Adrenal gland (tissue), 12 donors: ENCODE data around the gene CAPN15. TPM values are rescaled to one million over a fixed set of nuclear protein-coding genes. Genes with fewer than 3 reads are reported as not detected.

ENCODE experiments used
- DNase-seq, 7 donors: peaks; one replicate each; pipeline ENCODE4 v3.0.0-alpha.2; 2019 to 2020
- H3K27ac ChIP-seq, 5 donors: fragments of 200-600 bp; sonication (generic) in 4 of 5; 1 replicate in 3 of 5; 2 replicates in 2 of 5; pipeline versions ENCODE4 v1.5.1 to v1.8.0; 2016 to 2020; ENCODE audit warnings: mild to moderate bottlenecking in 1 of 5
- H3K27me3 ChIP-seq: fragments of 200-600 bp; 2 replicates; pipeline ENCODE4 v1.8.0; 2021
- H3K36me3 ChIP-seq, 2 donors: fragments of 200-600 bp; replicated peaks in 1 of 2; 1 replicate in 1 of 2; 2 replicates in 1 of 2; pipeline versions ENCODE4 v1.5.1 to v1.8.0; 2018 to 2022
- H3K4me1 ChIP-seq, 2 donors: fragments of 200-600 bp; replicated peaks in 1 of 2; 1 replicate in 1 of 2; 2 replicates in 1 of 2; pipeline versions ENCODE4 v1.5.1 to v1.8.0; 2018 to 2021
- H3K4me3 ChIP-seq, 4 donors: fragments of 200-600 bp; sonication (generic) in 3 of 4; one replicate each; pipeline ENCODE4 v1.5.1; 2016 to 2018
- H3K9me3 ChIP-seq, 3 donors: fragments of 200-600 bp; sonication (generic) in 1 of 3; replicated peaks in 1 of 3; 1 replicate in 2 of 3; 2 replicates in 1 of 3; pipeline versions ENCODE4 v1.5.1 to v1.8.0; 2016 to 2021
- POLR2A ChIP-seq, 2 donors: fragments of 450-650 bp; IDR thresholded peaks; one replicate each; pipeline ENCODE4 v1.6.1; 2017; ENCODE audit warnings: antibody characterized with exemption in 2 of 2, mild to moderate bottlenecking in 2 of 2, moderate library complexity in 1 of 2
- WGBS, 4 donors: extraction: QIAGEN DNeasy Blood & Tissue Kit in 2 of 4; methylation state at CpG; one replicate each; pipeline versions ENCODE4 v1.1.5 to v1.1.7; 2013 to 2017; 5-methylcytosine and 5-hydroxymethylcytosine counted together
- intact Hi-C, 2 donors: fragments of 100-400 bp; cut with DNase I; formaldehyde crosslinking; loops; one replicate each; pipeline versions ENCODE4 v1.14.1 to v1.15.0; 2022 to 2023
- polyA plus RNA-seq, 3 donors: library from polyadenylated mRNA; stranded (reverse); fragments of 200-250 nt in 2 of 3; fragments of 350-450 nt in 1 of 3; fragmentation: Illumina TruSeq in 1 of 3; extraction: RNeasy Lipid Tissue Mini Kit (QIAGEN cat#74804) in 1 of 3; gene quantifications; one replicate each; pipeline ENCODE4 v1.2.3, GENCODE V29; 2013 to 2014
- total RNA-seq, 9 donors: library from RNA; depleted of rRNA in 4 of 9; stranded (reverse); fragments of >200 nt in 4 of 9; fragments of 120-200 nt in 1 of 9; fragmentation: NEBNext Ultra II Directional in 1 of 9; extraction: Animal tissue kit (Norgen Biotek cat#: 25700) in 1 of 9; gene quantifications; one replicate each; pipeline versions ENCODE4 v1.1.0 to v1.2.4, GENCODE V29; 2013 to 2023
- TF ChIP-seq, protein P1 (sequence below), 6 experiments: fragments of 450-650 bp in 4 of 6; fragments of 200-600 bp in 2 of 6; sonication (generic) in 1 of 6; IDR thresholded peaks; 1 replicate in 5 of 6; 2 replicates in 1 of 6; pipeline versions ENCODE4 v1.5.1 to v1.8.0; 2016 to 2021; ENCODE audit warnings: antibody characterized with exemption in 6 of 6, mild to moderate bottlenecking in 2 of 6, moderate library complexity in 1 of 6
- donor health status: healthy with polysubstance abuse.
- donor health status: Bipolar disorder and iron deficiency.
- donor health status: DM: yes; HTN: yes; CAD: no.
- donor health status: DM: no; HTN: no; CAD: no.
- donor health status: DM: no; HTN: no; CAD: no.
- donor health status: DM: yes; HTN: yes; CAD: no.

CAPN15 gene
- total and polyA plus RNA-seq, 12 donors: 2.3 to 91.8 (median 43.0) TPM

DNA sequence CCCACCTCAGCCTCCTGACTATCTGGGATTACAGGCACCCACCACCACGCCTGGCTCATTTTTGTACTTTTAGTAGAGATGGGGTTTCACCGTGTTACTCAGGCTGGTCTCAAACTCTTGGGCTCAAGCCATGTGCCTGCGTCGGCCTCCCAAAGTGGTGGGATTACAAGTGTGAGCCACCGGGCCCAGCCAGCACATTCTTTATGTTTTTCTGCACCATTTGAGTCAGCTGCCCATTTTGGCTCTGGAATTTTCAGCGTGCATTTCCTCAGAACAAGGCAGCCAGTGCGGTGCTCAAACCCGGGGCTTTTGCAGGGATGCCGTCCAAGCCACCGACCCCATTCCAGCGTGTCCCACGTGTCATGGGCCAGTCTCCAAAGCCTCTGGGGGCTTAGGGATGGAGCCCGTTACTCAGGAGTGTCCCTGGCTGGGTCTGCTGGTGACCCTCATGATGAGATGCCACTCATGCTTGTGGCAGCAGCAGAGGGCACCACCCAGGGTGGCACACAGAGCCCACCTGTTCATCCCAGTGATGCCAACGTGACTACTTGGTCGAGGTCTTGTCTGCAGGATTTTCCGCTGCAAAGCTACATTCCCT is 58.6 kb downstream of the CAPN15 start:
- Histone ChIP-seq H3K27ac (no peak overlapping the region), H3K4me3 (no peak overlapping the region), H3K4me1 (peaks cover 15 to 19% of the 10 kb centered on the region in 2 donors), H3K9me3 (no peaks in the 10 kb centered on the region), H3K27me3 (no peaks in the 10 kb centered on the region), H3K36me3 (no peaks in the 10 kb centered on the region)
- TF ChIP-seq, protein P1, sequence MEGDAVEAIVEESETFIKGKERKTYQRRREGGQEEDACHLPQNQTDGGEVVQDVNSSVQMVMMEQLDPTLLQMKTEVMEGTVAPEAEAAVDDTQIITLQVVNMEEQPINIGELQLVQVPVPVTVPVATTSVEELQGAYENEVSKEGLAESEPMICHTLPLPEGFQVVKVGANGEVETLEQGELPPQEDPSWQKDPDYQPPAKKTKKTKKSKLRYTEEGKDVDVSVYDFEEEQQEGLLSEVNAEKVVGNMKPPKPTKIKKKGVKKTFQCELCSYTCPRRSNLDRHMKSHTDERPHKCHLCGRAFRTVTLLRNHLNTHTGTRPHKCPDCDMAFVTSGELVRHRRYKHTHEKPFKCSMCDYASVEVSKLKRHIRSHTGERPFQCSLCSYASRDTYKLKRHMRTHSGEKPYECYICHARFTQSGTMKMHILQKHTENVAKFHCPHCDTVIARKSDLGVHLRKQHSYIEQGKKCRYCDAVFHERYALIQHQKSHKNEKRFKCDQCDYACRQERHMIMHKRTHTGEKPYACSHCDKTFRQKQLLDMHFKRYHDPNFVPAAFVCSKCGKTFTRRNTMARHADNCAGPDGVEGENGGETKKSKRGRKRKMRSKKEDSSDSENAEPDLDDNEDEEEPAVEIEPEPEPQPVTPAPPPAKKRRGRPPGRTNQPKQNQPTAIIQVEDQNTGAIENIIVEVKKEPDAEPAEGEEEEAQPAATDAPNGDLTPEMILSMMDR (IDR thresholded peaks at IDR 0.05): no peak
- TF ChIP-seq POLR2A (IDR thresholded peaks at IDR 0.05): no peak
- WGBS, 4 donors: 40 to 44% (median 42%) methylated on average over 9 to 16 of the region's 16 CpGs
- DNase-seq: peak in 1 of 7 donors; percentile 24
- intact Hi-C loops: no loop called here

- peak overlapping the region in 2 of 5 donors; percentile 3 to 98 for H3K27ac ChIP-seq
- intact Hi-C loops: no loop called here
- peaks cover 16 to 23% of the 10 kb centered on the region in 2 donors for H3K4me1 ChIP-seq
- H3K4me3 ChIP-seq: no peak overlapping the region
- H3K36me3 ChIP-seq: no peaks in the 10 kb centered on the region
- peak in 5 of 7 donors; percentile 45 to 81 (median 64) for DNase-seq
- WGBS, 4 donors: 0 to 64% (median 59%) methylated on average over 1 to 14 of the region's 14 CpGs
- H3K27me3 ChIP-seq: no peaks in the 10 kb centered on the region
- TF ChIP-seq, protein P1 (IDR thresholded peaks at IDR 0.05): no peak
- TF ChIP-seq POLR2A (IDR thresholded peaks at IDR 0.05): no peak
- no peaks in the 10 kb centered on the region for H3K9me3 ChIP-seq
These were observed 59.4 kb downstream of the CAPN15 start for GRCh38 chr16:586645-587590.

DNA sequence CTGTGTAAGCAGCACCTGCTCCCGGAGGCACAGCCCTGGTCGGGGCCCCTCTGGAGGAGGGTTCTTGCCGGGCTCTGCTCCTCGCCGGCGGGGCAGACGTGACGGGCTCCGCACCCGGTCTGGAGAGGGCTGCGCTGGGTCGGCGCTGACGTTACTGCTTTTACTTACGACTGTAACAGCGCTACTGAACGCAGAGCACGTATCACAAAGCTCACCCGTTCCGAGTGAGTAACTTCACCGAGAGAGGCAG is 61.1 kb downstream of the CAPN15 start:
- Histone ChIP-seq H3K4me3 (peak overlapping the region; percentile 66 to 89 (median 82)), H3K36me3 (no peaks in the 10 kb centered on the region), H3K27me3 (no peaks in the 10 kb centered on the region), H3K9me3 (no peaks in the 10 kb centered on the region), H3K4me1 (peaks cover 24 to 37% of the 10 kb centered on the region in 2 donors), H3K27ac (peak overlapping the region; percentile 96 to 100 (median 98))
- no peak for TF ChIP-seq POLR2A (IDR thresholded peaks at IDR 0.05)
- TF ChIP-seq, protein P1 (IDR thresholded peaks at IDR 0.05): no peak
- 0 to 1% (median 0%) methylated on average over 20 to 21 of the region's 21 CpGs; no CpG with 5 or more reads in 1 of the 4 donors for WGBS, 4 donors
- intact Hi-C loops: no loop called here
- DNase-seq: peak; percentile 62 to 88 (median 80)

- DNase-seq: peak; percentile 97 to 99 (median 98)
- H3K36me3 ChIP-seq: no peaks in the 10 kb centered on the region
- WGBS, 4 donors: 0 to 1% (median 0%) methylated on average over 13 to 107 of the region's 107 CpGs
- H3K9me3 ChIP-seq: no peaks in the 10 kb centered on the region
- peak; percentile 95 to 98 for TF ChIP-seq POLR2A (IDR thresholded peaks at IDR 0.05)
- TF ChIP-seq, protein P1 (IDR thresholded peaks at IDR 0.05): no peak
- no peaks in the 10 kb centered on the region for H3K27me3 ChIP-seq
- H3K27ac ChIP-seq: peak overlapping the region; percentile 96 to 100 (median 98)
- intact Hi-C loops: no loop called here
- H3K4me1 ChIP-seq: peaks cover 24 to 37% of the 10 kb centered on the region in 2 donors
- peak overlapping the region; percentile 66 to 89 (median 82) for H3K4me3 ChIP-seq
These were observed 61.6 kb downstream of the CAPN15 start for GRCh38 chr16:588889-589657.
